Liver (tissue), 3 donors: ENCODE results near the gene AATF.

Source experiments
- ATF3 ChIP-seq: IDR thresholded peaks from 2 replicates; pipeline ENCODE4 v1.6.1; 2016; ENCODE audit warnings: antibody characterized with exemption
- CTCF ChIP-seq: fragments of 150-350 bp; IDR thresholded peaks from 2 replicates; pipeline ENCODE4 v1.5.1; 2017; ENCODE audit warnings: improper control_type of control experiment, low read depth, low read length; ENCODE audit not compliant: missing input control
- EGR1 ChIP-seq, 2 donors: IDR thresholded peaks; 2 replicates each; pipeline ENCODE4 v1.6.1; 2016 to 2018; ENCODE audit warnings: antibody characterized with exemption in 2 of 2, low read depth in 2 of 2
- FOXA1 ChIP-seq: IDR thresholded peaks from 2 replicates; pipeline ENCODE4 v1.6.1; 2016; ENCODE audit warnings: antibody characterized with exemption
- GABPA ChIP-seq, 2 donors: IDR thresholded peaks in 1 of 2; conservative IDR thresholded peaks in 1 of 2; 2 replicates each; pipeline ENCODE4 v1.6.1; 2016; ENCODE audit warnings: antibody characterized with exemption in 2 of 2, mild to moderate bottlenecking in 1 of 2, moderate library complexity in 1 of 2
- MAX ChIP-seq: IDR thresholded peaks from 2 replicates; pipeline ENCODE4 v1.6.1; 2016; ENCODE audit warnings: antibody characterized with exemption
- REST ChIP-seq: IDR thresholded peaks from 2 replicates; pipeline ENCODE4 v1.6.1; 2016; ENCODE audit warnings: antibody characterized with exemption, mild to moderate bottlenecking
- TAF1 ChIP-seq: conservative IDR thresholded peaks from 2 replicates; pipeline ENCODE4 v1.6.1; 2016; ENCODE audit warnings: antibody characterized with exemption, mild to moderate bottlenecking
- donor health status: healthy.
- donor health status: healthy.

- no peak for TF ChIP-seq ATF3
- TF ChIP-seq REST, result no peak
- no peak for TF ChIP-seq CTCF
- no peak for TF ChIP-seq EGR1 (IDR thresholded peaks at IDR 0.05; ENCODE audit: low read depth in 2 of 2)
- TF ChIP-seq FOXA1, result no peak
- no peak for TF ChIP-seq TAF1
- TF ChIP-seq GABPA (IDR thresholded peaks at IDR 0.05 in 1 of 2, conservative IDR thresholded peaks at IDR 0.05 in 1 of 2), result no peak
- no peak for TF ChIP-seq MAX
Measured at GRCh38 chr17:36918211-36918691, 30.5 kb upstream of the AATF start.
